ENCODE results near the gene SLC11A1.

Gene SLC11A1

GRCh38 chr2:218391202-218391601, 9.1 kb downstream of the SLC11A1 start:
- no peak overlapping the region for H3K4me3 ChIP-seq (ENCODE audit: low read depth, low read length)
- no peak for DNase-seq (ENCODE audit: low read depth)

DNA sequence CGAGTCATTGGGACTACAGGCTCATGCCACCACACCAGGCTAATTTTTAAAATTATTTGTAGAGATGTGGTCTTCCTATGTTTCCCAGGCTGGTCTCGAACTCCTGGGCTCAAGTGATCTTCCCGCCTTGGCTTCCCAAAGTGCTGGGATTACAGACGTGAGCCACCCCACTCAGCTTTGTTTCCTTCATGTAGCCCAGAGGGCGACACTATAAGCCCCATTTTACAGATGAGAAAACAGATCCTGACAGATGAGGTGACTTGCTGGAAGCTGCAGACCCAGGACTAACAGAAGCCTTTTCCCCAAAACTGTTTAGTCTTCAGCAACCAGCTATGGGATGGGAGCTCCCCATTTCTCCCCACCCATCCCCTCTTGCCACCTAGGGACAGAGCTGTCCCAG, 10.4 kb downstream of the SLC11A1 start:
- no peak for DNase-seq (ENCODE audit: low read depth)
- H3K4me3 ChIP-seq (ENCODE audit: low read depth, low read length): no peak overlapping the region

- DNase-seq (ENCODE audit: low read depth): no peak
- no peak overlapping the region for H3K4me3 ChIP-seq (ENCODE audit: low read depth, low read length)
Measured at GRCh38 chr2:218392891-218393462, 10.9 kb downstream of the SLC11A1 start.

DNA sequence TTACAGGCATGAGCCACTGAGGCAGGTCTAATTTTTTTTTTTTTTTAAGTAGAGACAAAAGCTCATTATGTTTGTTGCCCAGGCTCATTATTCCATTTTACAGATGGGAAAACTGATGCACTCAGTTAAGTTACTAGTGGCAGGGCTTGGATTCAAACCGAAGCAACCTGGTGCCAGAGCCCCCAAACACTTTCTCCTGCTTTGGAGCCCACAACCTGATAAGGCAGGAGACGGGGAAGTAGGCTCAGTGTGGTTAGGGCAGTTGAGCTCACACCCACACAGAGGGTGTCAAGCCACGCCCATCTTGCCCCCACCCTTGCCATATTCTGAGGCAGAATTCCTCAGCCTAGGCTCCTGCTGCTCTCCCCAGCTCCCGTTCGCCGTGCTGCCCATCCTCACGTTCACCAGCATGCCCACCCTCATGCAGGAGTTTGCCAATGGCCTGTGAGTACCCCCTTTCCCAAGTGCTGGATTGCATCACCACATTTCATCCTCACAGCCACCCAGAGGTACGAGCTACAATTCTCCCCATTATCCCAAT, 11.7 kb downstream of the SLC11A1 start:
- no peak for DNase-seq (ENCODE audit: low read depth)
- H3K4me3 ChIP-seq (ENCODE audit: low read depth, low read length): no peak overlapping the region

- DNase-seq (ENCODE audit: low read depth): no peak
- H3K4me3 ChIP-seq (ENCODE audit: low read depth, low read length): no peak overlapping the region
Measured at GRCh38 chr2:218394298-218395089, 12.4 kb downstream of the SLC11A1 start.

- H3K4me3 ChIP-seq (ENCODE audit: low read depth, low read length): no peak overlapping the region
- DNase-seq (ENCODE audit: low read depth): no peak
Measured at GRCh38 chr2:218395090-218395444, 13.0 kb downstream of the SLC11A1 start.

DNA sequence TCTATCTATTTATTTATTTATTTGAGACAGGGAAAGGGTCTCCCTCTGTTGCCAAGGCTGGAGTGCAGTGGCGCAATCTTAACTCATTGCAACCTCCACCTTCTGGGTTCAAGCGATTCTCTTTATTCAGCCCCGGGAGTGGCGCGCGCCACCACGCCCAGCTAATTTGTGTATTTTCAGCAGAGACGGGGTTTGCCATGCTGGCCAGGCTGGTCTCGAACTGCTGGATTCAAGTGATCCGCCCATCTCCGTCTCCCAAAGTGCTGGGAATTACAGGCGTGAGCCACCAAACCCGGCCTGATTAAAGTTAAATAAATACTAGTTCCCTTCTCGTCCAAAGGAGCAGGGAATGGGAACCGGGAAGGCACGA, 13.4 kb downstream of the SLC11A1 start:
- peak overlapping the region; percentile 86 for H3K4me3 ChIP-seq (ENCODE audit: low read depth, low read length)
- DNase-seq (ENCODE audit: low read depth): no peak

DNA sequence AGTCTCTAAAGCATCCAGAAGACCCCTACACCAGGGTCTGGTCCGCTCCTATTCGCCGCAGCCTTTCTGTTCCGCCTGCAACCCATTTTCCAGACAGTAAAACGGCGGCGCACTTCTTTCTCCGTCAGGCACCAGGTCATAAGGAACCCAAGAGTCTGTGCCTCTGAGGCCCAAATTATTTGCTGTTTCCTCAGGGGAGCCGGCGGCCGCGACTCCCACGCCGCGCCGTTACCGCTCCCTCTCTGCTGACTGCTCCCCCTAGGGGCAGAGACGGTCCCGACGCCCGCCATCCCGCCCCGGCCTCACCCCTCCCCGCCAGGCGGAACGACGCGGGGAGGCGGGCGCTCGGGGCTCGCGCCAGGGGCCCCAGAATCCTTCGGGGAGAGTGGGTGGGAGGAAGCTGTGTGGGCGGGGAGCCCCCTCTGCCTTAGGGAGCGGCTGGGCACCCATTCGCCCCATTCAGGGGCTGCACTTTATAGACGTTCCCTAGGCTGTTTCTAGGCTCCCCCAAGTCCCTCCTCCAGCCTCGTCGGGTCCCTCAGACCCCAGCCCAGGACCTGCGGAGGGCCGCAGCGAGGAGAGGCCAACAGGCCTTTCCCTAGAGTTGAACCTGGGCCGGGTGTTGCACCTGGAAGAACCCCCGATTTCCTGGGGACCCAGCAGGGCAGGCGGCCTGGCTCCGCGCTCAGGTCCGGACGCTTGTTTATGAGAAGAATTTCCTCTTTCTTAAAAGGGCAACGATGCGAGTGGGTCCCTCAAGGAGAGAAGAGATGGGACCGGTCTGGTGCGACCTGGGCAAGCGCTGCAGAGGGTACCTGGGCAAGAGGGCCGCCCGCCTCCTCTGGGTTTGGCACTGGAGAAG, 14.0 kb downstream of the SLC11A1 start:
- H3K4me3 ChIP-seq (ENCODE audit: low read depth, low read length): peak overlapping the region; percentile 86
- peak; percentile 94 for DNase-seq (ENCODE audit: low read depth)

DNA sequence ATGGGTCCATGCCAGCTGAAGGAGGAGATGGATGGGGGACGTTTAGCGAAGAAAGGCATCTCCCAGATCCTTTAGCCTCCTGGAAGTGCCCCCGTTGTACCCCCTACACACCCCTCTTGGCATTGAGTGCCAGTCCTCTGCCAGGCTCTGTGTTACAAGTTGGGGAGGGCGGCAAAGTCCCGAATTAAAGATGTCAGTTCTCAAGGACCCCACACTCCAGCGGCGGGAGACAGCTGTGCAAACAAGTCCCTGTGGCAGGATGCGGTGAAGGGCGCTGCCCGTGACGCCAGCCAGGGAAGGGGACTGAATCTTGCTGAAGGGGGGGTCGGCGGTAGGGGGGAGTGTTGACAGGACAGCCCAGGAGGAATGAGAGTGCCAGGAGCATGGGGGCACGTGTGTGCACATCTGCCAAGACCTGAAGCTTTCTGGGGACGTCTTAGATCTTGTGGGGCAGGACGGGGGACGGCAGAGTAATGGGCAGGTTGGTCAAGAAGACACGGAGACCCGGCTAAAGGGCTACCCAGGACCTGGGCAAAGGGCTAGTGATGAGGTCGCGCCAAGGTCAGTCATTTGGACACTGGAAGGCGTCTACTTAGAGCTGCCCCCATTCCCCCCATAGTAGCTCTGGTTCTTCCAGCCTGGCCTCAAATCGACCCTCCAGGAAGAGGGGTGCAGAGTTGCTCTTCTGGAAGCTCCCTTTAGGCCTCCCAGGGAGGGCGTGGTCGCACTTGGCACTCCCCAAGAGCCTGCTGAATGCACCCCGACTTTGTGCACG, 14.8 kb downstream of the SLC11A1 start:
- peak; percentile 54 for DNase-seq (ENCODE audit: low read depth)
- peak overlapping the region; percentile 86 for H3K4me3 ChIP-seq (ENCODE audit: low read depth, low read length)

DNA sequence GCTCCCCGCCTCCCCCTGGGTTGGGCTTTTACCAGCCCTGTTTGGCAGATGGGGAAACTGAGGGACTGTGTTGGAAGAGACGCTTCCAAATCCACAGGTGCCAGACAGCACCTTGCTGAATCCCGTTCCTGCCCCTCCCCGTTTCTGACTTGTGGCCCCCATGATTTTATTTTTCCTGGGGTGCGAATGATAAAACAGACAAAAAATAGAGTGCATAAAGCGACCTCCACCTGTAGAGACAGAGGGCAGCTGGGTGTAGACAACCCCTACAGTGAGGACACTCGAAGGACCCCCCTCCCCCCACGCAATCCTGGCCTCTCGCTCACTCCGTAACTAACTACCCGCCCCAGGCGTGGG, 15.4 kb downstream of the SLC11A1 start:
- DNase-seq (ENCODE audit: low read depth): no peak
- H3K4me3 ChIP-seq (ENCODE audit: low read depth, low read length): peak overlapping the region; percentile 86

GRCh38 chr2:218397820-218398436, 15.9 kb downstream of the SLC11A1 start:
- DNase-seq (ENCODE audit: low read depth): peak; percentile 36

DNA sequence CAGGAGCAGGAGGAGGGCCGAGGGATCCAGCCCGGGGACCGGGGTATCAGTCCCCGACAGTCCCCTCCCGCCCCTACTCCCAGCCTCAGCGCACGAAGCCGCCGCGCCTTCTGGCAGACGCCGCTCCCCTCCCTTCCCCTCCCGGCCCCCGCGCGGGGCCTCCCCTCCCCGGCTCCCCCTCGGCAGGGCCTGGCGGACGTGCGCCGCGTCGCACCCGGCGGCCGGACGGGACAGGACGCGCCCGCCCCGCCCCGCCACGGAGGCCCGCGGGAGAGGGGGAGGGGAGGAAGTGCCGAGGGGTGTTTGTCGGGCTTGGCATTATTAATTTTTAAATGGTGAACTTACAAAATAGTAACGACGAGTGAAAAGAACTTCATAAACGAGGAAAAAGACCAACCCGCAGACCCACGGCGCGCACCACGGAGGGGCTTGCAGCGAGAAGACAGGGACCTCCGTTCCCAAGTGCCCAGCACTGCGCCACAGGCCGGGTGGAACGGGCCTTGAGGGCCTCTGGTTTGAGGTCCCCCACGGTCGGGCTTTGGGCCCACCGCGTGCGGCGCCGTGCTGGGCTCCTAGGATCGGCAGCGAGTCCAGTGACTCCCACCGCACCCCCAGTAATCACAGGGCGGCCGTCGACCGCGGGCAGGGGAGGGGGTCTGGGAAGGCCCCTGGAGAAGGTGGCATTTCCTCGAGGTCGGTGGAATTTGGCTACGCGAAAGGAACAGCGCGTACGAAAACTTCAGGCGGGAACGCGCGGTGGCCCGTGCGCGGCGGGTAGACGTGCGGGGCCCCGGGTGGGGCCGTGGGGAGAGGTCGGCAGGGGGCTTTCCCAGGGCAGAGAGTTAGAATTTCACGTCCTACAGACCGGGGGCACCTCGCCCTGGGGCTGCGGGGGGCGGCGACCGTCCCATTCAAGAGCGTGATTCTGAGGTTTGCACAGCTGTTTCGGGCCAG, 16.6 kb downstream of the SLC11A1 start:
- peak; percentile 56 for DNase-seq (ENCODE audit: low read depth)
- H3K4me3 ChIP-seq (ENCODE audit: low read depth, low read length): peak overlapping the region; percentile 86

More at GRCh38 chr2:218397820-218398436, 15.9 kb downstream of the SLC11A1 start:
- H3K4me3 ChIP-seq (ENCODE audit: low read depth, low read length): peak overlapping the region; percentile 86

DNA sequence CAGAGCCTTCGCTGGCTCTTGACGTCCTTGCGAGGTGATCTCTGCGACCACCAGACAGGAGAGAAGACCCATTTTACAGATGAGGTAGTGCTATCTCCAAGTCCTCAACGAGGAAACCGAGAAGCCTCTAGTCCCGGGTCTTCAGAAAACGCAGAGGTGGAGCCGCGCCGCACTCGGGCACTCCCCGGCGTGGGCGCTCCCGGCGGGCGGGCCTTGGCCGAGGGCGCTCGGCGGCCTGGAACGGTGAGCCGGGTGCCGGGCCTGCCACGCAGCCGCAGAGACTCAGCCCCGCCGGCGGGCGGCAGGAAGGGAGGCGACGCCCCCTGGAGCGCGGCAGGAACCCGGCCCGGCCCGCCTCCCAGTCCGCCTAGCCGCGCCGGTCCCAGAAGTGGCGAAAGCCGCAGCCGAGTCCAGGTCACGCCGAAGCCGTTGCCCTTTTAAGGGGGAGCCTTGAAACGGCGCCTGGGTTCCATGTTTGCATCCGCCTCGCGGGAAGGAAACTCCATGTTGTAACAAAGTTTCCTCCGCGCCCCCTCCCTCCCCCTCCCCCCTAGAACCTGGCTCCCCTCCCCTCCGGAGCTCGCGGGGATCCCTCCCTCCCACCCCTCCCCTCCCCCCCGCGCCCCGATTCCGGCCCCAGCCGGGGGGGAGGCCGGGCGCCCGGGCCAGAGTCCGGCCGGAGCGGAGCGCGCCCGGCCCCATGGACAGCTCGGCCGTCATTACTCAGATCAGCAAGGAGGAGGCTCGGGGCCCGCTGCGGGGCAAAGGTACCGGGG, 17.5 kb downstream of the SLC11A1 start, which contains the start of gene CTDSP1:
CTDSP1 (plus strand) TSS at position 478 of the 776 bp plus-strand sequence; CDS start at position 701, 223 bp downstream.
- DNase-seq (ENCODE audit: low read depth): peak; percentile 92
- peak within 1 kb of the TSS; percentile 86 for H3K4me3 ChIP-seq (ENCODE audit: low read depth, low read length)

GRCh38 chr2:218400167-218400929, 18.3 kb downstream of the SLC11A1 start:
- DNase-seq (ENCODE audit: low read depth): no peak
- H3K4me3 ChIP-seq (ENCODE audit: low read depth, low read length): peak overlapping the region; percentile 86

DNA sequence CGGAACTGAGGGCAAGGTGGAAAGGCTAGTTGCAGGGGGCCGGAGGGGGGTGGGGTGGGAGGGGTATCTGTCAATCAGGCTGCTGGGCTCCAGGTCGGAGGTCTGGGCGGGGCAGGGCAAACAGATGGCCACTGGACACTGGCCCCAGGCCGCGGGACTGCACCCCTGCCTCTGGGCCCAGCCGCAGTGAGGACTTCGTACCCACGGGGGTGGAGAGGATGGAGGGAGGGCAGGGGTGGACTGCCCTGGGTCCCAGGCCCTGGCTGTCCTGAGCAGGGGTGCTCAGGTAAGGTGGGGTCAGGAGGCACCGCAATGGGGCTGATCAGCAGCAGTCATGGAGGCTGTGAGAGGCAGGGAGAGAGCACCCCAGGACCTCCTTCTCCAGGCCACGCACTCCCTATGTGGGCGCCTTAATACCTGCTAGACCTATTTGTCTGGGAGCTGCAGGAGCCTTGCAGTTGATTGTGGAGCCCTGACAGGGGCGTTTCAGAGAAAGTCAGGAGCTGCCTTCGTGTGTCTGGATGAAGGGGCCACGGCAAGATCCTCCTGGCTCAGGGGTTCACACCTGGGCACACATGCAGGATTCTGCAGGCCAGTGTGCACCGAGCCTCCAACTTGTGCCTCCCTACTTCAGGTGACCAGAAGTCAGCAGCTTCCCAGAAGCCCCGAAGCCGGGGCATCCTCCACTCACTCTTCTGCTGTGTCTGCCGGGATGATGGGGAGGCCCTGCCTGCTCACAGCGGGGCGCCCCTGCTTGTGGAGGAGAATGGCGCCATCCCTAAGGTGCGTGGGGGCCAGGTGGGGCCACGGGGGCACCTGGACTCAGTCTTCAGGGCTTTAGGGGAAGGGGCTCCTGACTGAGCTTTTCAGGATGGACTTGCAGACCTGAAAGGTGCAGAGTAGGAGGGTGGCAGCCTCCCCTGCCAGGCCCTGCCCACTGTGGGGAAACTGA, 19.1 kb downstream of the SLC11A1 start:
- H3K4me3 ChIP-seq (ENCODE audit: low read depth, low read length): peak overlapping the region; percentile 86
- DNase-seq (ENCODE audit: low read depth): no peak

All from skeletal muscle cell (primary cell).